IPS-15b (cell line): ENCODE data around the gene HOXB2.

Source experiments
- H3K27me3 ChIP-seq: one replicate; pipeline ENCODE4 v1.6.1; 2013; ENCODE audit warnings: low read length; ENCODE audit not compliant: control insufficient read depth, insufficient read depth
- H3K36me3 ChIP-seq: one replicate; pipeline ENCODE4 v1.6.1; 2013; ENCODE audit warnings: low read length; ENCODE audit not compliant: control insufficient read depth, insufficient read depth
- H3K4me1 ChIP-seq: one replicate; pipeline ENCODE4 v1.6.1; 2013; ENCODE audit warnings: mild to moderate bottlenecking, low read length; ENCODE audit not compliant: control insufficient read depth, insufficient read depth
- H3K4me3 ChIP-seq: one replicate; pipeline ENCODE4 v1.5.1; 2013; ENCODE audit warnings: low read depth, low read length
- H3K9ac ChIP-seq: one replicate; pipeline ENCODE4 v1.6.1; 2013; ENCODE audit warnings: low read depth, mild to moderate bottlenecking, low read length
- H3K9me3 ChIP-seq: one replicate; pipeline ENCODE4 v1.6.1; 2013; ENCODE audit warnings: mild to moderate bottlenecking, low read length; ENCODE audit not compliant: control insufficient read depth, insufficient read depth

Gene HOXB2

DNA sequence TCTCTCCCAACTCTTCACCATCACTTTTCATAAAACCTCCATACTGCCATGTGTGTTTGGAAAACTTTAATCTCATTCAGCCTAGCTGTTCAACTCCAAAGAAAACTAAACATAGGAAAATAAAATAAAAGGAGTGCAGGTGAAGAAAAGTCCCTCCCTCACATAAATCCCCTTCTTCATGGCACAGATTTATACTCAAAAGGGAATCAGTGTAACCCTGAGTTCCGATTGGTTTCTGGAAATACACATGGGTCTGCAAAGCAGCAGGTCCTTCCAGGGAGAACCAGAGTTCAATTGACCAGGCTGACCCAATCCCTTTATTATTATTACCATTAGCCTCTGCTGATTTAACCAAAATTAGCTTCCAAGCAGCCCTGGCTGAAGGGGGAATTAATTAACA is 8.9 kb upstream of the HOXB2 start:
- no peak overlapping the region for H3K9ac ChIP-seq
- no peaks in the 10 kb centered on the region for H3K9me3 ChIP-seq
- peaks cover 9% of the 10 kb centered on the region for H3K4me1 ChIP-seq
- H3K27me3 ChIP-seq, result peaks cover 96% of the 10 kb centered on the region
- no peaks in the 10 kb centered on the region for H3K36me3 ChIP-seq
- H3K4me3 ChIP-seq, result no peak overlapping the region

DNA sequence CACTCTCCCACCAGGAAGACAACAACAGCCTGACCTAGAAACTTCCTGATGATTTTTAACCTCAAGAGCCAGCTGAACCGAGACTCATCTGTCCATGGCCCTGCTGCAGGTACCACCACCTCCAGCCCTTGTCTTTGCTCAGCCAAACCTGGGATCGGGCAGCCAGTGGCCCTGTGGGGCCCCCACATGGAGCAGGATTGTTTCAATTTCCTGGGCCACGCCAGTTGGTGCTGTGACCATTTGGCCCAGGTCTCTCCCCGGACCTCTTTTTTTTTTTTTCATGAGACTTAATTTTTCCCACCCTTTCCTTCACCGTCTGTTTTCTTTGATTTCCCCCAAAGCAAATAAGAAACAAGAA is 8.3 kb upstream of the HOXB2 start:
- Histone ChIP-seq H3K27me3 (peaks cover 95% of the 10 kb centered on the region), H3K4me1 (peaks cover 13% of the 10 kb centered on the region), H3K36me3 (no peaks in the 10 kb centered on the region), H3K4me3 (peak overlapping the region; percentile 13), H3K9me3 (no peaks in the 10 kb centered on the region), H3K9ac (no peak overlapping the region)

DNA sequence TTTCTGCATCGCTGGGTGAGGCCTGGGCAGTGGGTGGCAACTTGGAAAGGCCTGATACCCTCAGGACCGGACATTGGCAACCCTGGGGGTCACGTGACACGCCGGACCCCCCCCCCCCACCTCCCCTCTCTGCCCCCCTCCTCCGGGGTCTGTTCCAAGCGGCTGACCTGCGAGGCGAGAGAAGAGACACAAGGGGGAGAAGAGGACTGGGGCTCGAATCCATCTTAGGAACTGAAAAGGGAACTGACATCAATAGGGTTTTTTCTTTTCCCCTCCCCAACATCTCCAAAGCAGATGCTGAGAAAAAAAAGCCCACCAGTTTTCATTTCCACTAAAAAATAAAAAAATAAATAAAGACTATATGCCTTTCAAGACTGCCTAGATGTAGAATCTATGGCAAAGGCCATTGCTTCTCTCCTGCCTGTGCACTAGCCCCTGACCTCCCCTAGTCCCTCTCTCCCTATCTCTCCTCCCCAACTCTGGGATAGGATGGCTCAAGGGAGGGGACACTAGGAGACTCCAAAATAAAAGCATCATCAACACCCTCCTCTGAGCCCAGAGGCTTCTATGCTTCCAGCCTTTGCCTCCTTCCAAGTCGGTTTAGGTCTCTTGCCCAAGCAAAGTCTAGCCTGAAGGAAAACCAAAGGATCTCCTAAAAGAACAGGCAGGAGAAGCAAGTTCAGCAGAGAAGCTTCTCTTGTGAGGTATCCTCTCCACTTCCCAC is 7.7 kb upstream of the HOXB2 start:
- Histone ChIP-seq H3K4me1 (peaks cover 19% of the 10 kb centered on the region), H3K9me3 (no peaks in the 10 kb centered on the region), H3K36me3 (no peaks in the 10 kb centered on the region), H3K9ac (no peak overlapping the region), H3K4me3 (peak overlapping the region; percentile 30), H3K27me3 (peaks cover 95% of the 10 kb centered on the region)

DNA sequence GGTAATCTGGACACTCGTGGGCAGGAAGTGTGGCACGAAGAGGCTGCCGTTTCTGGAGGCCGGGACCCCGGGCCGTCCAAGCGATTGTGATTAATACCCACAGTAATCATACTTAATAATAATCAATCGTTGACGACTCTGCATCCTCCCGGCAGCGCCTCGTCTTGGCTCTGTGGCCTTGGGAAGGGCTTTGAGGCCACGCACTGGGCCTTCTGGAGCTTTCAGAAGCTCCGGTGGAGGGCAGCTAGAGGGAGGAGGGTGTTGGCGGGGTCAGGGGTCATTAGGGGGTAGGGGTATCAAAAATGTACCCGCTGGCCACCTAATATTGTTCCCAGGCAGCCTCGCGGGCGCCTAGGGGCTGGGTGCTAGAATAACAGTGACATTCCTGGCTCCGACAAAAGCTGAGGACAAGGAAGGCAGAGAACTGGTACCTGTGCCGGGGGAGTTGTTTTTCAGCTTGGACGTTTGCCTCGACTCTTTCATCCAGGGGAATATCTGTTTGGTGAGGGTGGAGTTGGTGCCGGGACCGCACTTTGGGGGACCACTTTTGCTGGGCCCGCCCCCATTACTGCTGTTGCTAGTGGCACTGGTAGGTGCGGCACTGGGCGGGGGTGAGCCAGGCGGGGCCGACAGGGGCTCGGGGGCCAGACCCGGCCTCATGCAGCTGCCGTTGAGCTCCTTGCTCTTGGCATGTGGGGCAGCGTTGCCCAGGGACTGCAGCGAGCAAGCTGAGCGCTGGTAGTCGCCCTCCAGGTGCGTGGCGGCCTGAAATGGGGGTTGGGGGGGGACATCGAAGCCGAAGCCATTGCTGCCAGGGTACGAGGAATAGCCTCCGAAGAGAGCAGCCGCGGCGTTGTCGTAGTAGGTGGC is 6.9 kb upstream of the HOXB2 start:
- peak overlapping the region; percentile 30 for H3K4me3 ChIP-seq
- H3K4me1 ChIP-seq, result peaks cover 26% of the 10 kb centered on the region
- H3K27me3 ChIP-seq, result peaks cover 95% of the 10 kb centered on the region
- H3K9ac ChIP-seq, result no peak overlapping the region
- no peaks in the 10 kb centered on the region for H3K36me3 ChIP-seq
- H3K9me3 ChIP-seq, result no peaks in the 10 kb centered on the region

DNA sequence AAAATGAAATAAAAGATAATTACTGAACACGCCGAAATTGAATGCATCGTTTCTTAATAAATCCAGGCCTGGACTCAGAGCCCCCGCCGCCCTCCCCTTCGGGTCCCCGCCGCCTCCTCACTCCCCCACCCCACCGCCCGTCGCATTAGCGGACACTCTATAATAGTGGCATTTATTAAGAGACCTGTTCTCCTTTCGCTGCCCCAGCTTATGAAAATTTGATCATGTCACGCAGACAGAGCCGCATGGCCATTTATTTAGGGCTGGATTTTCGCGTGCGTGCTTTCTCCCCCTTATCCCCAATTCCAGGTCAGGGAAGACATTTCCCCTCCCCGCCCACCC is 6.3 kb upstream of the HOXB2 start:
- Histone ChIP-seq H3K9ac (no peak overlapping the region), H3K27me3 (peaks cover 95% of the 10 kb centered on the region), H3K36me3 (no peaks in the 10 kb centered on the region), H3K9me3 (no peaks in the 10 kb centered on the region), H3K4me3 (no peak overlapping the region), H3K4me1 (peaks cover 31% of the 10 kb centered on the region)

DNA sequence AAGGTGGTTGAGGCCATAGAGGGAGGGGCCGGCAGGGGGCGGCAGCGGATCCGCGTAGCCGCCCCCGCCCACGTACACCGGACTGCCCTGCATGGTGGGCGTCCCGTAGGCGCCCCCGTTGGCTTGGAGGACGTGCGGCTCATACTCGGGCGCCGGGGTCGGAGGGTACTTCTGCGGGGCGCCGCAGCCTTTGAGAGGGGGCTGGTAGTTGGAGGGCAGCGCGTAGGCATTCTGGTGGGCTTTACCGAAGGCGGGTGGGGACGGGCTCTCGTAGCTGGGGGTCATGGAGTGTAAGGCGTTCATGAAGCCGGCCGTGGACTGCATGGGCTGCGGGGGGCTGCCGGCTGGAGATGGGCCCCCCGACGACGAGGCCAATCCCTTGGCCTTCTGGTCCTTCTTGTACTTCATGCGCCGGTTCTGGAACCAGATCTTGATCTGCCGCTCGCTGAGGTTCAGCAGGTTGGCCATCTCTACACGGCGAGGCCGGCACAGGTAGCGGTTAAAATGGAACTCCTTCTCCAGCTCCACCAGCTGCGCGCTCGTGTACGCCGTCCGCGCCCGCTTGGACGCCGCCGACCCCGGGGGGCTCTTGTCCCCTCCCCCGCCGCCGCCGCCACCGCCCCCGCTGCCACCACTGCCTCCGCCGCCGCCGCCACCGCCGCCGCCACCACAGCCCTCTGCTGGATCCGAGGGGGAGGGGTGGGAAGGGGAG is 5.7 kb upstream of the HOXB2 start:
- Histone ChIP-seq H3K4me3 (peak overlapping the region; percentile 30), H3K9ac (no peak overlapping the region), H3K4me1 (peaks cover 34% of the 10 kb centered on the region), H3K36me3 (no peaks in the 10 kb centered on the region), H3K27me3 (peaks cover 95% of the 10 kb centered on the region), H3K9me3 (no peaks in the 10 kb centered on the region)

DNA sequence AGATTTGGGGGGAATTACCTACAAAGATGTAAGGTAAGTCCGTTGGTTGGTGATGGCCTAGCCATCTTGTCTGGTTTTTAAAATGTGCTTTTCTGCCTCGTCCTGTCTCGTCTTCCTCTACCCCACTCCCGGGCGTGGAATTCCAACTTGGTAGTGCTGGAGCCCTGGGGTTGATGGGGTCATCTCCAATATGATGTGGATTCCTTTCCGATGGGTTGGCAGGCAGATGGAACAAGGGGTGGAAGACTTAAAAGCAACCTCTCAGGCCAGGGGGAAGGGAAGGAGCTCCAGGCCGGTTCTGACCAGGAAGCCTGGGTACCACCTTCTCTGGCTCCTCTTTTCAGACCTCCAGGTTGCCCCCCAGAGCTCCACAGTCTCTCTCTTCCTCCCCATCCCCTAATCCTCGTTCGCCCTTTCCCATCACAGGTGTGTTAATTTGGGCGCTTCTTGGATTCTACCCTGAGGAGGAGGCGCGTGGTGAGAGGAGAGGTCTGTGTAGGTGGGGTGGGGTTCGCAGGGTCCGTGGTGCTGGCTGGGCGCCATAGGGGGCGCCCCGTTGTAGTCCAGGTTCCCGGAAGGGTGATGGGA is 5.1 kb upstream of the HOXB2 start:
- peaks cover 97% of the 10 kb centered on the region for H3K27me3 ChIP-seq
- peaks cover 34% of the 10 kb centered on the region for H3K4me1 ChIP-seq
- no peaks in the 10 kb centered on the region for H3K9me3 ChIP-seq
- peak overlapping the region; percentile 30 for H3K4me3 ChIP-seq
- H3K36me3 ChIP-seq, result no peaks in the 10 kb centered on the region
- H3K9ac ChIP-seq, result no peak overlapping the region

DNA sequence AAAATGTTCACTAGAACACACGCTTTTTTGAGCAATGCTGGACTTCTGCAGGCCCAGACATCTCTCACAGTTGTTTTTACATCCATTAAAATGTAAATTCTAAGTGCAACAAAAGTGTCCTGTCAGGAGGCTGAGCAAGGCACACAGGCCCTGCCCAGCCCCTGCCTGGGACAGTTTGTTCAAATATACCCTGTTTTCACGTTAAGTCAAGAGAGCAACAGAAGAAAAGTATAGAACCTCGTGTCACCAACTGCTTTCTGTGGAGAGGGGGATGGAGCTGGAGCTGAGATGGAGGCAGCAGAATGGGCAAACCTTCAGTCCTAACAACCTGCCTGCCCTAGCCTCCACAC is 4.3 kb upstream of the HOXB2 start:
- peaks cover 94% of the 10 kb centered on the region for H3K27me3 ChIP-seq
- no peak overlapping the region for H3K4me3 ChIP-seq
- peaks cover 34% of the 10 kb centered on the region for H3K4me1 ChIP-seq
- H3K9ac ChIP-seq, result no peak overlapping the region
- H3K9me3 ChIP-seq, result no peaks in the 10 kb centered on the region
- no peaks in the 10 kb centered on the region for H3K36me3 ChIP-seq

DNA sequence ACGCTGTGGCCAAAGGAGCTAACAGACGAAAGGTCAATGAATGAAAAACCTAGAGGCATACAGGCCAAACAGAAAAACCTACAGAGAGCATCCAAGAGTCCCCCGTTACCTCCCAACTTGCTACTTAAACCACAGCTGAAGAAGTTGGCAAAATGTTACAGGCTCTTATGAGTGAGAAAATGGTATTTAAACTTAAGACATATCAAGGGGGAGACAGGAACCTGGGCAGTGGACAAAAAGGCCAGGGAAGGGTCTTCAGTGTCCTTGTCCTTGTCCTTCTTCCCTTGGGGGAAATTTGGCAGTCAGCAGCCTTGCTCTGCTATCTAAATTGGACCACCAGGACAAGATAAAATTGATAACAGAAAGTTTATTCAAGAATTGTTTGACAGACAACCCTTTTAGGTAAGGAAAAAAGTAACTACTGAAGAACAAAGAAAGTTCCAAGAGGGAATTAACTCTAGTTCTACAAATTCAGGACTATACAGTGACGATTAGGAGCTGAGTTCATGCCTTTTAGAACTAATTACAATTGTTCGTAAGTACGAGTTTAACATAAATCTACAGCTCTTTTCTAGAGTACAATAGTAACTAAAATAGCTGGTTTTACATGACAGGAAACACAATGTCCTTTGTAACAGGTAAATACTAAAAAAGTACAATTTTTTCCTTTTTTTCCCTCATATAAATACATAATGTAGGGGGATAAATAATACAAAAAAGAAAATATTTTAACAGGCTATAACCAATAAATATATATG is 3.8 kb upstream of the HOXB2 start:
- Histone ChIP-seq H3K4me1 (peaks cover 39% of the 10 kb centered on the region), H3K36me3 (no peaks in the 10 kb centered on the region), H3K9me3 (no peaks in the 10 kb centered on the region), H3K4me3 (peak overlapping the region; percentile 30), H3K27me3 (peaks cover 94% of the 10 kb centered on the region), H3K9ac (no peak overlapping the region)

DNA sequence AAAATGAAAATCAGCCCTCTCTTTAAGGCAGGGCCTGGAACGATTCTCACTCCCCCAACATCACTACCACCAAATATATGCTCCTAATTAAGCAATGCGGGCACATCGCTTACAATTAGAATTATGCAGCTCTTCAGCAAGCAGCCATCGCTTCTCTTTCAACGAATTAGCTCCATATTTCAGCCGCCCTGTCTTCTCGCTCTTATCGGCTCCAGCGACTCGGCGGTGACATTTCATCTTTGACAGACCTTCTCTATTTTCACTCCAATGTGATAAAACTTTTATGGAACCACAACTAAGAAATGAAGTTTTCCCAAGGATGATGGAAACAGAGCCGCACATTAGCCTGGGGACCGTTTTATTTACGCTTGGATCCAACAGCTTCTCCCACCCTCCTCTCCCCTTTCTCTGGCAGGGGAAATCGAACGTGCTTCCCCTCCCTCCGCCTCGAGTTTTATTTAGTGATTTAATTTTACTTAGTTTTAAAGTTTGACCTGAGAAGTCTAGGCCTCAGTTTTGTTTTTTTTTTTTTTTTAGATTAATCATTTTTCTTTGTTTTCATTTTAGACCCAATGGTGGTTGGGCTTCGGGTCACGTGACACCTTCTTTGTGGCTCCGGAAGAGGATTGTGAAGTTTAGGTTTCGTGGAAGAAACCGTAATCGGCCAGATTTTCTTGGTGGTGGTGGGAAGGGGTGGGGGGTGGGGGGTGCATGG is 3.1 kb upstream of the HOXB2 start:
- Histone ChIP-seq H3K9me3 (no peaks in the 10 kb centered on the region), H3K27me3 (peaks cover 94% of the 10 kb centered on the region), H3K4me3 (peak overlapping the region; percentile 37), H3K4me1 (peaks cover 39% of the 10 kb centered on the region), H3K36me3 (no peaks in the 10 kb centered on the region), H3K9ac (no peak overlapping the region)
